ENCODE results near the gene TMEM101. TPM values are rescaled to one million over a fixed set of nuclear protein-coding genes. Genes with fewer than 3 reads are reported as not detected.
"Not testable (repeated sequence)": the region's sequence is repeated elsewhere in the genome, so short reads cannot be mapped to it uniquely, and the experiment has no call there.

Gene TMEM101
- total and polyA plus RNA-seq, 2 experiments from 2014 or later: 25.0 to 45.4 TPM

GRCh38 chr17:43961954-43962353, 52.8 kb downstream of the TMEM101 start:
- no peak overlapping the region for H3K27ac ChIP-seq
- no peaks in the 10 kb centered on the region for H3K9me2 ChIP-seq (ENCODE audit: insufficient read depth)
- H3K4me1 ChIP-seq (ENCODE audit: insufficient read depth): no peaks in the 10 kb centered on the region
- no peak overlapping the region for H3K9ac ChIP-seq
- H3K27me3 ChIP-seq (replicated peaks; ENCODE audit: insufficient read depth): peaks cover 7% of the 10 kb centered on the region; the same call in 1 of the 2 replicates
- H4K20me1 ChIP-seq (ENCODE audit: insufficient read depth): no peaks in the 10 kb centered on the region
- H2AFZ ChIP-seq: no peak overlapping the region
- no peaks in the 10 kb centered on the region for H3K9me3 ChIP-seq (ENCODE audit: low read depth)
- in situ Hi-C loops (cut with MboI): no loop called here
- H3K79me2 ChIP-seq (ENCODE audit: insufficient read depth): no peaks in the 10 kb centered on the region
- 94 to 96% methylated on average over 2 of the region's 2 CpGs for WGBS, 2 experiments (ENCODE audit: low coverage in 1 of 2, low lambda C conversion rate in 2 of 2, missing lambda C conversion rate in 2 of 2)
- TF ChIP-seq EZH2phosphoT487 (IDR thresholded peaks at IDR 0.05; ENCODE audit: insufficient read depth, low read depth) (no peak), EZH2 (IDR thresholded peaks at IDR 0.05; ENCODE audit: insufficient read depth, poor library complexity, severe bottlenecking) (no peak)
- H3K4me3 ChIP-seq: no peak overlapping the region
- no peaks in the 10 kb centered on the region for H3K36me3 ChIP-seq (ENCODE audit: low read depth)
- no peak for DNase-seq
- H3F3A ChIP-seq (ENCODE audit: insufficient read depth): no peaks in the 10 kb centered on the region
- no peak overlapping the region for H3K4me2 ChIP-seq (ENCODE audit: unreplicated experiment)

- H3K36me3 ChIP-seq (ENCODE audit: low read depth); H4K20me1 ChIP-seq (ENCODE audit: insufficient read depth); H3K9me2 ChIP-seq (ENCODE audit: insufficient read depth); H3K9ac ChIP-seq; H3K9me3 ChIP-seq (ENCODE audit: low read depth); H3K27ac ChIP-seq; H2AFZ ChIP-seq; H3K79me2 ChIP-seq (ENCODE audit: insufficient read depth); H3K4me3 ChIP-seq; H3K4me1 ChIP-seq (ENCODE audit: insufficient read depth); in situ Hi-C loops (cut with MboI); H3F3A ChIP-seq (ENCODE audit: insufficient read depth); H3K4me2 ChIP-seq (ENCODE audit: unreplicated experiment); DNase-seq; H3K27me3 ChIP-seq (replicated peaks; ENCODE audit: insufficient read depth): not testable (repeated sequence)
- WGBS, 2 experiments (ENCODE audit: low coverage in 1 of 2, low lambda C conversion rate in 2 of 2, missing lambda C conversion rate in 2 of 2): 79 to 94% methylated on average over 6 of the region's 6 CpGs
These were observed 53.5 kb downstream of the TMEM101 start for GRCh38 chr17:43961292-43961691.

Small RNA genes within 50 kb of the gene (small RNA-seq; reads per million reads assigned to genes)
- gene RF00012 (ENCODE audit: low read depth, low replicate concordance): not detected

Other genes with a start within 250 kb of the TMEM101 start
- 24.9 and 26.3 TPM in 2 replicates for gene DUSP3, start 236.0 kb downstream of the TMEM101 start, total RNA-seq (2014; rRNA removed; shearing (Covaris generic))
- gene DUSP3, start 236.0 kb downstream of the TMEM101 start, polyA plus RNA-seq (2016; fragmentation: Nextera tagmentation; extraction: Ambion mirVana): 23.1 and 23.9 TPM in 2 replicates
- not detected in 2 replicates for gene CFAP97D1, start 234.5 kb downstream of the TMEM101 start, total RNA-seq (2014; rRNA removed; shearing (Covaris generic))
- not detected in 2 replicates for gene CFAP97D1, start 234.5 kb downstream of the TMEM101 start, polyA plus RNA-seq (2016; fragmentation: Nextera tagmentation; extraction: Ambion mirVana)
- 6.3 and 11.1 TPM in 2 replicates for gene MPP3, start 181.8 kb downstream of the TMEM101 start, total RNA-seq (2014; rRNA removed; shearing (Covaris generic))
- 4.8 and 6.6 TPM in 2 replicates for gene MPP3, start 181.8 kb downstream of the TMEM101 start, polyA plus RNA-seq (2016; fragmentation: Nextera tagmentation; extraction: Ambion mirVana)
- not detected in 2 replicates for gene CD300LG, start 167.8 kb downstream of the TMEM101 start, total RNA-seq (2014; rRNA removed; shearing (Covaris generic))
- not detected in 2 replicates for gene CD300LG, start 167.8 kb downstream of the TMEM101 start, polyA plus RNA-seq (2016; fragmentation: Nextera tagmentation; extraction: Ambion mirVana)
- gene MPP2, start 107.4 kb downstream of the TMEM101 start, total RNA-seq (2014; rRNA removed; shearing (Covaris generic)): 5.1 and 13.8 TPM in 2 replicates
- gene MPP2, start 107.4 kb downstream of the TMEM101 start, polyA plus RNA-seq (2016; fragmentation: Nextera tagmentation; extraction: Ambion mirVana): 3.8 and 4.1 TPM in 2 replicates
- not detected in 2 replicates for gene PPY, start 72.5 kb downstream of the TMEM101 start, total RNA-seq (2014; rRNA removed; shearing (Covaris generic))
- gene PPY, start 72.5 kb downstream of the TMEM101 start, polyA plus RNA-seq (2016; fragmentation: Nextera tagmentation; extraction: Ambion mirVana): not detected in 2 replicates
- gene PYY, start 61.0 kb downstream of the TMEM101 start, total RNA-seq (2014; rRNA removed; shearing (Covaris generic)): not detected in 2 replicates
- not detected in 2 replicates for gene PYY, start 61.0 kb downstream of the TMEM101 start, polyA plus RNA-seq (2016; fragmentation: Nextera tagmentation; extraction: Ambion mirVana)
- gene NAGS, start 10.3 kb downstream of the TMEM101 start, total RNA-seq (2014; rRNA removed; shearing (Covaris generic)): 1.8 and 2.8 TPM in 2 replicates
- 1.6 and 2.3 TPM in 2 replicates for gene NAGS, start 10.3 kb downstream of the TMEM101 start, polyA plus RNA-seq (2016; fragmentation: Nextera tagmentation; extraction: Ambion mirVana)
- gene LSM12, start 51.7 kb upstream of the TMEM101 start, total RNA-seq (2014; rRNA removed; shearing (Covaris generic)): 36.1 and 49.4 TPM in 2 replicates
- 122 and 125 TPM in 2 replicates for gene LSM12, start 51.7 kb upstream of the TMEM101 start, polyA plus RNA-seq (2016; fragmentation: Nextera tagmentation; extraction: Ambion mirVana)
- 57.4 and 68.5 TPM in 2 replicates for gene G6PC3, start 55.8 kb upstream of the TMEM101 start, total RNA-seq (2014; rRNA removed; shearing (Covaris generic))
- gene G6PC3, start 55.8 kb upstream of the TMEM101 start, polyA plus RNA-seq (2016; fragmentation: Nextera tagmentation; extraction: Ambion mirVana): 121 and 128 TPM in 2 replicates
- gene HDAC5, start 108.7 kb upstream of the TMEM101 start, total RNA-seq (2014; rRNA removed; shearing (Covaris generic)): 84.4 and 98.7 TPM in 2 replicates
- gene HDAC5, start 108.7 kb upstream of the TMEM101 start, polyA plus RNA-seq (2016; fragmentation: Nextera tagmentation; extraction: Ambion mirVana): 28.5 and 32.2 TPM in 2 replicates
- gene HROB, start 127.0 kb upstream of the TMEM101 start, total RNA-seq (2014; rRNA removed; shearing (Covaris generic)): 1.3 and 1.8 TPM in 2 replicates
- 3.5 and 3.6 TPM in 2 replicates for gene HROB, start 127.0 kb upstream of the TMEM101 start, polyA plus RNA-seq (2016; fragmentation: Nextera tagmentation; extraction: Ambion mirVana)
- not detected in 2 replicates for gene ASB16, start 155.7 kb upstream of the TMEM101 start, total RNA-seq (2014; rRNA removed; shearing (Covaris generic))
- gene ASB16, start 155.7 kb upstream of the TMEM101 start, polyA plus RNA-seq (2016; fragmentation: Nextera tagmentation; extraction: Ambion mirVana): 0.22 and 0.25 TPM in 2 replicates
- gene TMUB2, start 172.0 kb upstream of the TMEM101 start, total RNA-seq (2014; rRNA removed; shearing (Covaris generic)): 41.6 and 42.6 TPM in 2 replicates
- gene TMUB2, start 172.0 kb upstream of the TMEM101 start, polyA plus RNA-seq (2016; fragmentation: Nextera tagmentation; extraction: Ambion mirVana): 44.6 and 45.0 TPM in 2 replicates
- 48.2 and 60.4 TPM in 2 replicates for gene ATXN7L3, start 184.9 kb upstream of the TMEM101 start, total RNA-seq (2014; rRNA removed; shearing (Covaris generic))
- 9.8 and 10.0 TPM in 2 replicates for gene ATXN7L3, start 184.9 kb upstream of the TMEM101 start, polyA plus RNA-seq (2016; fragmentation: Nextera tagmentation; extraction: Ambion mirVana)
- gene UBTF, start 204.7 kb upstream of the TMEM101 start, total RNA-seq (2014; rRNA removed; shearing (Covaris generic)): 61.1 and 62.3 TPM in 2 replicates
- 48.2 and 48.4 TPM in 2 replicates for gene UBTF, start 204.7 kb upstream of the TMEM101 start, polyA plus RNA-seq (2016; fragmentation: Nextera tagmentation; extraction: Ambion mirVana)